GM23248 (cell line): Measurements from ENCODE around the gene CCT6A.
"Not testable (repeated sequence)": the region's sequence is repeated elsewhere in the genome, so short reads cannot be mapped to it uniquely, and the experiment has no call there.

Experiments used
- EZH2 ChIP-seq: fragments of 200-600 bp; sonication (generic); IDR thresholded peaks from 2 replicates; pipeline ENCODE4 v1.6.1; 2018; ENCODE audit warnings: antibody characterized with exemption, mild to moderate bottlenecking; ENCODE audit not compliant: insufficient read depth, poor library complexity, severe bottlenecking
- EZH2phosphoT487 ChIP-seq: fragments of 200-600 bp; sonication (generic); IDR thresholded peaks from 2 replicates; pipeline ENCODE4 v1.6.1; 2018; ENCODE audit warnings: antibody characterized with exemption, moderate library complexity, mild to moderate bottlenecking, low read depth; ENCODE audit not compliant: insufficient read depth

DNA sequence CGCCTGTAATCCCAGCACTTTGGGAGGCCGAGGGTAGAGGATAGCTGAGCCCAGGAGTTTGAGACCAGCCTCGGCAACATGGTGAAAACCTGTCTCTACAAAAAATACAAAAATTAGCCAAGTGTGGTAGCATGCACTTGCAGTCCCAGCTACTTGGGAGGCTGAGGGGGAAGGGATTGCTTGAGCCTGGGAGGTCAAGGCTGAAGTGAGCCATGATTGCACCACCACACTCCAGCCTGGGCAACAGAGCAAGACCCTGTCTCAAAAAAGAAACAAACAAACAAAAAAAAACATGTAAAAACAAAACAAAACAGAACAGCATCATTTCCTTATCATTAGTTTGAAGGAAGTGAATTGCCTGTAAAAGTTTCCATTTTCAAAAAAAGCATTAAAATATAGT is 60.7 kb downstream of the CCT6A start:
- not testable (repeated sequence) for TF ChIP-seq EZH2, EZH2phosphoT487
